K562 (cell line): ENCODE data around the gene CENPN. TPM values are rescaled to one million over a fixed set of nuclear protein-coding genes. Genes with fewer than 3 reads are reported as not detected.

Source experiments
- ATAC-seq: fragments of 200-7000 bp; cut with Tn5 transposase; 3 replicates; pipeline ENCODE4 v1.9.1; 2020; ENCODE audit warnings: moderate library complexity
- BruUV-seq: library from RNA; stranded (reverse); fragments of 400-500 nt; replicated peaks from 2 replicates; lab custom pipeline; 2021; lab: Mats Ljungman, UMichigan
- CTCF ChIA-PET: fragments of 300-600 bp; formaldehyde crosslinking; extraction: SDS; loops from one replicate; lab custom pipeline; 2021; ENCODE audit warnings: low intra/inter-chr PET ratio; lab: Yijun Ruan, JAX
- POLR2A ChIA-PET: fragments of 300-600, 350-650 bp; sonication (Branson Sonifier 250); formaldehyde crosslinking; extraction: SDS; loops from one replicate; lab custom pipeline; 2021; ENCODE audit warnings: antibody characterized with exemption, inconsistent platforms; lab: Yijun Ruan, JAX
- DNase-seq, 4 experiments: peaks; one replicate each; pipeline versions ENCODE4 v3.0.0 to v3.0.0-alpha.2; 2011 to 2018; ENCODE audit warnings: low spot score in 3 of 4, mixed read lengths in 3 of 4; ENCODE audit errors: extremely low read depth in 1 of 4
- FAIRE-seq: peaks from 2 replicates; lab custom pipeline; 2011; peaks lifted over from hg19 to GRCh38; lab: Jason Lieb, UNC
- H2AFZ ChIP-seq: 2 replicates; pipeline ENCODE4 v1.6.0; 2011; ENCODE audit warnings: low read depth, low read length, control low read depth, inconsistent platforms
- H3K27ac ChIP-seq: fragments of 200-600 bp; 3 replicates; pipeline ENCODE4 v1.8.0; 2011; ENCODE audit warnings: low read depth, mild to moderate bottlenecking, control low read depth, inconsistent platforms, low read length, moderate library complexity, mixed read lengths; ENCODE audit errors: extremely low read depth
- H3K27me3 ChIP-seq, 2 experiments: fragments of 300-600 bp in 1 of 2; 2 replicates in 1 of 2; 3 replicates in 1 of 2; pipeline versions ENCODE4 v1.6.0 to v1.8.0; 2011; ENCODE audit warnings: inconsistent platforms in 2 of 2, low read length in 2 of 2, mild to moderate bottlenecking in 1 of 2, mixed read lengths in 1 of 2, moderate library complexity in 1 of 2; ENCODE audit not compliant: control insufficient read depth in 2 of 2, insufficient read depth in 2 of 2
- H3K36me3 ChIP-seq: fragments of 300-600 bp; 3 replicates; pipeline ENCODE4 v1.8.0; 2011; ENCODE audit warnings: mild to moderate bottlenecking, low read length, inconsistent platforms; ENCODE audit not compliant: control insufficient read depth, insufficient read depth
- H3K4me1 ChIP-seq, 2 experiments: fragments of 200-600 bp in 1 of 2; replicated peaks in 1 of 2; 2 replicates in 1 of 2; 3 replicates in 1 of 2; pipeline versions ENCODE4 v1.5.1 to v1.8.0; 2011; ENCODE audit warnings: inconsistent platforms in 2 of 2, low read length in 2 of 2, mild to moderate bottlenecking in 1 of 2, mixed read lengths in 1 of 2, moderate library complexity in 1 of 2; ENCODE audit not compliant: control insufficient read depth in 2 of 2, insufficient read depth in 2 of 2
- H3K4me2 ChIP-seq: 2 replicates; pipeline ENCODE4 v1.6.1; 2011; ENCODE audit warnings: low read length, control low read depth, inconsistent platforms, mixed read lengths; ENCODE audit not compliant: insufficient read depth
- H3K4me3 ChIP-seq: fragments of 200-600 bp; sonication (generic), shearing (Covaris generic); 2 replicates; pipeline ENCODE4 v1.5.1; 2016; ENCODE audit warnings: control low read depth, inconsistent platforms
- H3K79me2 ChIP-seq: fragments of 200-600 bp; 3 replicates; pipeline ENCODE4 v1.8.0; 2011; ENCODE audit warnings: low read length, inconsistent platforms; ENCODE audit not compliant: control insufficient read depth, insufficient read depth
- H3K9ac ChIP-seq, 2 experiments: 2 replicates each; pipeline versions ENCODE4 v1.6.0 to v1.6.1; 2011; ENCODE audit warnings: low read depth in 2 of 2, low read length in 2 of 2, control low read depth in 1 of 2, inconsistent platforms in 1 of 2, mild to moderate bottlenecking in 1 of 2, mixed read lengths in 1 of 2; ENCODE audit not compliant: insufficient read depth in 1 of 2
- H3K9me1 ChIP-seq: one replicate; pipeline ENCODE4 v1.6.0; 2011; ENCODE audit warnings: inconsistent platforms, mild to moderate bottlenecking, low read length, moderate library complexity; ENCODE audit not compliant: control insufficient read depth, insufficient read depth
- H3K9me3 ChIP-seq: replicated peaks from 2 replicates; pipeline ENCODE4 v1.5.1; 2011; ENCODE audit warnings: low read depth, low read length, inconsistent platforms; ENCODE audit not compliant: control insufficient read depth, insufficient read depth
- H4K20me1 ChIP-seq: replicated peaks from 2 replicates; pipeline ENCODE4 v1.6.1; 2011; ENCODE audit warnings: low read length, inconsistent platforms, mixed read lengths; ENCODE audit not compliant: control insufficient read depth, insufficient read depth
- MLX ChIP-seq, 2 experiments: fragments of 450-650 bp in 1 of 2; sonication (generic) in 1 of 2; formaldehyde crosslinking; conservative IDR thresholded peaks; 2 replicates each; pipeline versions ENCODE4 v1.4.0 to v1.8.1; 2020 to 2022; ENCODE audit warnings: mild to moderate bottlenecking in 1 of 2, missing genetic modification reagents in 1 of 2
- NFIC ChIP-seq: fragments of 450-650 bp; IDR thresholded peaks from 2 replicates; pipeline ENCODE4 v1.6.1; 2017; ENCODE audit warnings: mild to moderate bottlenecking, inconsistent platforms
- STAT6 ChIP-seq: sonication (generic); formaldehyde crosslinking; IDR thresholded peaks from 2 replicates; pipeline ENCODE4 v1.8.1; 2023; ENCODE audit warnings: mild to moderate bottlenecking, missing genetic modification reagents
- ZFP1 ChIP-seq: fragments of 450-650 bp; formaldehyde crosslinking; IDR thresholded peaks from 2 replicates; pipeline ENCODE4 v1.4.0; 2020; ENCODE audit warnings: mild to moderate bottlenecking, mixed read lengths
- WGBS: fragments of 100-300 bp; shearing (Covaris generic); methylation state at CpG from one replicate; pipeline ENCODE4 v1.1.6; 2016; ENCODE audit warnings: low coverage, mixed read lengths; ENCODE audit not compliant: insufficient coverage; ENCODE audit errors: missing lambda C conversion rate; 5-methylcytosine and 5-hydroxymethylcytosine counted together
- in situ Hi-C: fragments of 300-500 bp; cut with MboI; formaldehyde crosslinking; loops from 4 replicates; pipeline ENCODE4 v1.15.0; 2018; ENCODE audit warnings: inconsistent platforms, mixed read lengths
- intact Hi-C: fragments of 100-400 bp; cut with micrococcal nuclease; formaldehyde crosslinking; loops from 2 replicates; pipeline ENCODE4 v1.14.2; 2022
- polyA plus RNA-seq, 8 experiments: library from polyadenylated mRNA; depleted of rRNA in 4 of 8; stranded (reverse) in 5 of 8; unstranded in 3 of 8; fragments of >200 nt; fragmentation: Nextera tagmentation in 2 of 8; fragmentation: Illumina TruSeq in 1 of 8; extraction: Ambion mirVana in 2 of 8; extraction: Trizol in 1 of 8; gene quantifications; 2 replicates each; pipeline versions ENCODE4 v1.2.1 to v1.2.3, GENCODE V29; 2011 to 2014; ENCODE audit warnings: inconsistent platforms in 1 of 8, missing spikeins in 1 of 8
- total RNA-seq, 7 experiments: library from RNA; depleted of rRNA in 6 of 7; stranded (reverse); fragments of >200 nt in 6 of 7; fragmentation: Illumina TruSeq in 2 of 7; extraction: Trizol in 2 of 7; gene quantifications; 2 replicates each; pipeline versions ENCODE4 v1.2.1 to v1.2.3, GENCODE V29; 2011 to 2021; ENCODE audit warnings: low replicate concordance in 1 of 7

CENPN gene
- total and polyA plus RNA-seq, 9 of the 15 experiments (the other 6 are each of a cell fraction or from before 2014, with no cell fraction given) = 92.3 to 384 (median 140) TPM

GRCh38 chr16:80964351-80964750 is 42.7 kb upstream of the CENPN start:
- Histone ChIP-seq H4K20me1 (no peaks in the 10 kb centered on the region), H3K27ac (no peak overlapping the region), H3K79me2 (no peaks in the 10 kb centered on the region), H3K4me2 (no peak overlapping the region), H3K9ac (no peak overlapping the region), H3K4me3 (no peak overlapping the region), H3K9me1 (no peaks in the 10 kb centered on the region), H3K27me3 (no peaks in the 10 kb centered on the region), H2AFZ (no peak overlapping the region), H3K36me3 (no peaks in the 10 kb centered on the region), H3K4me1 (no peaks in the 10 kb centered on the region), H3K9me3 (no peaks in the 10 kb centered on the region)
- DNase-seq (no peak), FAIRE-seq (no peak), ATAC-seq (no peak)
- intact Hi-C loops (no loop called here), in situ Hi-C loops (no loop called here)
- no peak for TF ChIP-seq ZFP1
- no peak for TF ChIP-seq NFIC
- no peak for TF ChIP-seq MLX (CRISPR knock-in tag; conservative IDR thresholded peaks at IDR 0.05)
- no peak for TF ChIP-seq STAT6 (CRISPR knock-in tag)
- ChIA-PET POLR2A (no interaction called here), CTCF (no interaction called here)
- BruUV-seq = no TSS peak
- WGBS = 25% methylated on average over 2 of the region's 2 CpGs
